ENCODE measurements around the gene PSMD7.
"Not testable (repeated sequence)": the region's sequence is repeated elsewhere in the genome, so short reads cannot be mapped to it uniquely, and the experiment has no call there.

Gene PSMD7

GRCh38 chr16:74298104-74298503 lies 1.5 kb downstream of the PSMD7 start:
- DNase-seq: no peak

- DNase-seq: no peak
These were observed 5.7 kb downstream of the PSMD7 start for GRCh38 chr16:74302341-74302740.

GRCh38 chr16:74304164-74304834 lies 7.7 kb downstream of the PSMD7 start:
- DNase-seq: no peak

GRCh38 chr16:74304835-74305176 lies 8.2 kb downstream of the PSMD7 start:
- DNase-seq: no peak

GRCh38 chr16:74305281-74305680 lies 8.7 kb downstream of the PSMD7 start:
- no peak for DNase-seq

GRCh38 chr16:74305978-74306784 lies 9.6 kb downstream of the PSMD7 start:
- no peak for DNase-seq

GRCh38 chr16:74307383-74307782 lies 10.8 kb downstream of the PSMD7 start:
- DNase-seq: no peak

- no peak for DNase-seq
These were observed 13.5 kb downstream of the PSMD7 start for GRCh38 chr16:74309789-74310781.

GRCh38 chr16:74315059-74315458 lies 18.4 kb downstream of the PSMD7 start:
- DNase-seq: no peak

- DNase-seq: no peak
These were observed 24.1 kb downstream of the PSMD7 start for GRCh38 chr16:74320707-74321106.

- DNase-seq: no peak
These were observed 24.7 kb downstream of the PSMD7 start for GRCh38 chr16:74321356-74321755.

- DNase-seq: no peak
These were observed 25.7 kb downstream of the PSMD7 start for GRCh38 chr16:74322301-74322710.

- DNase-seq: not testable (repeated sequence)
These were observed 28.2 kb downstream of the PSMD7 start for GRCh38 chr16:74324777-74325176.

- DNase-seq: no peak
These were observed 29.0 kb downstream of the PSMD7 start for GRCh38 chr16:74325641-74326040.

GRCh38 chr16:74328346-74328745 lies 31.7 kb downstream of the PSMD7 start:
- not testable (repeated sequence) for DNase-seq

- DNase-seq: not testable (repeated sequence)
These were observed 35.9 kb downstream of the PSMD7 start for GRCh38 chr16:74332469-74332868.

- DNase-seq: not testable (repeated sequence)
These were observed 40.9 kb downstream of the PSMD7 start for GRCh38 chr16:74337506-74337905.

- DNase-seq: not testable (repeated sequence)
These were observed 42.6 kb downstream of the PSMD7 start for GRCh38 chr16:74339226-74339625.

- DNase-seq: not testable (repeated sequence)
These were observed 56.4 kb downstream of the PSMD7 start for GRCh38 chr16:74353038-74353437.

Measured in DMS79 (cell line).